Upper lobe of left lung (tissue), 6 donors: ENCODE results near the gene RNFT2. TPM values are rescaled to one million over a fixed set of nuclear protein-coding genes. Genes with fewer than 3 reads are reported as not detected.
"Not testable (repeated sequence)": the region's sequence is repeated elsewhere in the genome, so short reads cannot be mapped to it uniquely, and the experiment has no call there.

ENCODE experiments used
- ATAC-seq, 2 donors: fragments of 200-7000 bp; cut with Tn5 transposase; one replicate each; pipeline ENCODE4 v1.9.1; 2022; ENCODE audit warnings: mild to moderate bottlenecking in 2 of 2, moderate library complexity in 2 of 2; ENCODE audit not compliant: low FRiP score in 2 of 2
- DNase-seq, 2 donors: peaks; one replicate each; pipeline ENCODE4 v3.0.0-alpha.2; 2019 to 2020
- H3K27ac ChIP-seq, 4 donors: fragments of 200-600 bp; sonication (generic); one replicate each; pipeline ENCODE4 v1.5.1; 2016 to 2019
- H3K27me3 ChIP-seq, 4 donors: fragments of 200-600 bp; sonication (generic); one replicate each; pipeline ENCODE4 v1.5.1; 2017 to 2019
- H3K36me3 ChIP-seq, 4 donors: fragments of 200-600 bp; sonication (generic); one replicate each; pipeline ENCODE4 v1.5.1; 2016 to 2019
- H3K4me1 ChIP-seq, 4 donors: fragments of 200-600 bp; sonication (generic); one replicate each; pipeline ENCODE4 v1.5.1; 2018 to 2019
- H3K4me3 ChIP-seq, 4 donors: fragments of 200-600 bp; sonication (generic); one replicate each; pipeline ENCODE4 v1.5.1; 2017 to 2019; ENCODE audit warnings: mild to moderate bottlenecking in 2 of 4, moderate library complexity in 1 of 4
- H3K9me3 ChIP-seq, 4 donors: fragments of 200-600 bp; sonication (generic); one replicate each; pipeline ENCODE4 v1.5.1; 2018 to 2019
- EP300 ChIP-seq, 4 donors: sonication (generic); formaldehyde crosslinking; IDR thresholded peaks; one replicate each; pipeline ENCODE4 v1.5.1; 2017; ENCODE audit warnings: antibody characterized with exemption in 4 of 4, control low read depth in 2 of 4
- POLR2A ChIP-seq, 4 donors: fragments of 450-650 bp; IDR thresholded peaks; one replicate each; pipeline ENCODE4 v1.5.1; 2016 to 2017; ENCODE audit warnings: antibody characterized with exemption in 4 of 4, mild to moderate bottlenecking in 2 of 4
- POLR2AphosphoS5 ChIP-seq, 2 donors: sonication (generic); formaldehyde crosslinking; IDR thresholded peaks; one replicate each; pipeline ENCODE4 v1.5.1; 2017; ENCODE audit warnings: antibody characterized with exemption in 2 of 2
- WGBS, 2 donors: methylation state at CpG; one replicate each; pipeline ENCODE4 v1.1.5; 2017 to 2018; 5-methylcytosine and 5-hydroxymethylcytosine counted together
- total RNA-seq, 6 donors: library from RNA; depleted of rRNA in 4 of 6; stranded (reverse); fragments of >200 nt in 4 of 6; gene quantifications; one replicate each; pipeline versions ENCODE4 v1.1.0 to v1.2.1, GENCODE V29; 2016 to 2021
- TF ChIP-seq, protein P1 (sequence below), 6 experiments: fragments of 450-650 bp in 4 of 6; fragments of 200-600 bp in 2 of 6; sonication (generic) in 2 of 6; IDR thresholded peaks; one replicate each; pipeline ENCODE4 v1.5.1; 2016 to 2019; ENCODE audit warnings: antibody characterized with exemption in 6 of 6
- donor health status: DM: no; HTN: no; CAD: no; lungs with moderate emphysema.
- donor health status: DM: no; HTN: yes; CAD: no; lungs with severe emphysema.

The RNFT2 gene
- total RNA-seq, 6 donors from 2014 or later, result 0.91 to 4.8 (median 2.1) TPM

GRCh38 chr12:116779597-116779996, 41.5 kb downstream of the RNFT2 start:
- no peak for ATAC-seq
- Histone ChIP-seq H3K36me3 (no peaks in the 10 kb centered on the region), H3K9me3 (no peaks in the 10 kb centered on the region), H3K4me1 (no peaks in the 10 kb centered on the region), H3K27ac (no peak overlapping the region), H3K27me3 (no peaks in the 10 kb centered on the region), H3K4me3 (no peak overlapping the region)
- WGBS, 2 donors, result 94 to 96% methylated on average over 2 of the region's 2 CpGs
- TF ChIP-seq, protein P1, sequence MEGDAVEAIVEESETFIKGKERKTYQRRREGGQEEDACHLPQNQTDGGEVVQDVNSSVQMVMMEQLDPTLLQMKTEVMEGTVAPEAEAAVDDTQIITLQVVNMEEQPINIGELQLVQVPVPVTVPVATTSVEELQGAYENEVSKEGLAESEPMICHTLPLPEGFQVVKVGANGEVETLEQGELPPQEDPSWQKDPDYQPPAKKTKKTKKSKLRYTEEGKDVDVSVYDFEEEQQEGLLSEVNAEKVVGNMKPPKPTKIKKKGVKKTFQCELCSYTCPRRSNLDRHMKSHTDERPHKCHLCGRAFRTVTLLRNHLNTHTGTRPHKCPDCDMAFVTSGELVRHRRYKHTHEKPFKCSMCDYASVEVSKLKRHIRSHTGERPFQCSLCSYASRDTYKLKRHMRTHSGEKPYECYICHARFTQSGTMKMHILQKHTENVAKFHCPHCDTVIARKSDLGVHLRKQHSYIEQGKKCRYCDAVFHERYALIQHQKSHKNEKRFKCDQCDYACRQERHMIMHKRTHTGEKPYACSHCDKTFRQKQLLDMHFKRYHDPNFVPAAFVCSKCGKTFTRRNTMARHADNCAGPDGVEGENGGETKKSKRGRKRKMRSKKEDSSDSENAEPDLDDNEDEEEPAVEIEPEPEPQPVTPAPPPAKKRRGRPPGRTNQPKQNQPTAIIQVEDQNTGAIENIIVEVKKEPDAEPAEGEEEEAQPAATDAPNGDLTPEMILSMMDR (IDR thresholded peaks at IDR 0.05), result no peak
- no peak for TF ChIP-seq POLR2AphosphoS5 (IDR thresholded peaks at IDR 0.05)
- TF ChIP-seq EP300 (IDR thresholded peaks at IDR 0.05), result no peak
- DNase-seq, result no peak

- Histone ChIP-seq H3K4me3 (no peak overlapping the region), H3K27me3 (no peaks in the 10 kb centered on the region), H3K9me3 (no peaks in the 10 kb centered on the region), H3K36me3 (no peaks in the 10 kb centered on the region), H3K27ac (no peak overlapping the region), H3K4me1 (no peaks in the 10 kb centered on the region)
- ATAC-seq (no peak), DNase-seq (no peak)
- TF ChIP-seq EP300 (IDR thresholded peaks at IDR 0.05) (no peak), POLR2AphosphoS5 (IDR thresholded peaks at IDR 0.05) (no peak), POLR2A (IDR thresholded peaks at IDR 0.05) (no peak)
- TF ChIP-seq, protein P1 (IDR thresholded peaks at IDR 0.05), result no peak
- WGBS, 2 donors, result 75 to 88% methylated on average over 4 of the region's 4 CpGs
Observed at GRCh38 chr12:116780942-116781341, 42.8 kb downstream of the RNFT2 start.

GRCh38 chr12:116783525-116784237, 45.6 kb downstream of the RNFT2 start:
- Histone ChIP-seq H3K4me1 (no peaks in the 10 kb centered on the region), H3K36me3 (no peaks in the 10 kb centered on the region), H3K27me3 (no peaks in the 10 kb centered on the region), H3K9me3 (no peaks in the 10 kb centered on the region), H3K27ac (no peak overlapping the region), H3K4me3 (no peak overlapping the region)
- ATAC-seq (peak; percentile 45 to 80), DNase-seq (peak in 1 of 2 donors; percentile 59)
- 63 to 84% methylated on average over 2 to 6 of the region's 6 CpGs for WGBS, 2 donors
- TF ChIP-seq, protein P1 (IDR thresholded peaks at IDR 0.05), result no peak
- no peak for TF ChIP-seq POLR2A (IDR thresholded peaks at IDR 0.05)
- no peak for TF ChIP-seq EP300 (IDR thresholded peaks at IDR 0.05)
- TF ChIP-seq POLR2AphosphoS5 (IDR thresholded peaks at IDR 0.05), result no peak

DNA sequence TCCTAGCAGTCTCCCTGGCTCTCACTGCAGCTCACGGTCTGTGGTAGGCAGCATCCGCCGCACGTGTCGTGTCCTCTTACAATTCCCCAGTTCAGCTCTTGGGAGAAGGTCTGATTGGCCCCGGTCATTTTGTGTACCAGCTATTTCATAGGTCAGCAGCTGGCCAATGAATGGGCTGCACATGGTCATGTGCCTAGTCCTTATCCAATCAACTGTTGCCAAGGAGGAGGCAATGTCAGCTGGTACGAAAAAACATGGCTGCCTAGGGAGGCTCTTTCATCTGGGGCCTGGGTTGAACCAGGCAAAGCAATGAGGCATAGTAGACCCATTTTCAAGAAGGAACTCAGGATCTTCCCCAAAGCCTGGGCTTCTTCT, 46.1 kb downstream of the RNFT2 start:
- TF ChIP-seq, protein P1 (IDR thresholded peaks at IDR 0.05), result no peak
- Histone ChIP-seq H3K27me3 (no peaks in the 10 kb centered on the region), H3K36me3 (no peaks in the 10 kb centered on the region), H3K27ac (no peak overlapping the region), H3K4me3 (no peak overlapping the region), H3K9me3 (no peaks in the 10 kb centered on the region), H3K4me1 (no peaks in the 10 kb centered on the region)
- DNase-seq (no peak), ATAC-seq (peak in 1 of 2 donors; percentile 5)
- 92 to 96% methylated on average over 7 of the region's 7 CpGs for WGBS, 2 donors

- not testable (repeated sequence) for H3K4me3 ChIP-seq, H3K36me3 ChIP-seq, H3K27ac ChIP-seq, H3K4me1 ChIP-seq, DNase-seq, ATAC-seq, H3K27me3 ChIP-seq, H3K9me3 ChIP-seq
Observed at GRCh38 chr12:116789562-116789961, 51.4 kb downstream of the RNFT2 start.
